H9 (cell line): ENCODE measurements around the gene CAVIN3. TPM values are rescaled to one million over a fixed set of nuclear protein-coding genes. Genes with fewer than 3 reads are reported as not detected.

Source experiments
- DNase-seq: peaks from one replicate; pipeline ENCODE4 v3.0.0-alpha.2; 2017
- H2AFZ ChIP-seq: one replicate; pipeline ENCODE4 v1.6.1; 2013; ENCODE audit warnings: mild to moderate bottlenecking, low read length, control low read depth, moderate library complexity
- H2AK5ac ChIP-seq: 2 replicates; pipeline ENCODE4 v1.6.1; 2013; ENCODE audit warnings: low read length, control low read depth, mixed read lengths; ENCODE audit not compliant: insufficient read length
- H2BK120ac ChIP-seq: one replicate; pipeline ENCODE4 v1.6.1; 2013; ENCODE audit warnings: low read depth, mild to moderate bottlenecking, low read length, control low read depth, inconsistent platforms; ENCODE audit not compliant: poor library complexity, severe bottlenecking
- H2BK12ac ChIP-seq: 2 replicates; pipeline ENCODE4 v1.6.1; 2013; ENCODE audit warnings: low read length, control low read depth, mixed read lengths, low read depth; ENCODE audit not compliant: insufficient read length
- H2BK15ac ChIP-seq: 2 replicates; pipeline ENCODE4 v1.6.1; 2013; ENCODE audit warnings: low read depth, low read length, control low read depth
- H2BK20ac ChIP-seq: one replicate; pipeline ENCODE4 v1.6.1; 2013; ENCODE audit warnings: low read depth, mild to moderate bottlenecking, low read length, control low read depth, inconsistent platforms; ENCODE audit not compliant: poor library complexity, severe bottlenecking
- H2BK5ac ChIP-seq: 2 replicates; pipeline ENCODE4 v1.6.1; 2013; ENCODE audit warnings: low read length, control low read depth, mixed read lengths; ENCODE audit not compliant: insufficient read length
- H3K14ac ChIP-seq: 2 replicates; pipeline ENCODE4 v1.6.1; 2013; ENCODE audit warnings: low read length, control low read depth; ENCODE audit not compliant: insufficient read depth
- H3K18ac ChIP-seq: 2 replicates; pipeline ENCODE4 v1.6.1; 2013; ENCODE audit warnings: low read depth, mild to moderate bottlenecking, mixed read lengths, low read length, control low read depth; ENCODE audit not compliant: insufficient read length
- H3K23ac ChIP-seq: 2 replicates; pipeline ENCODE4 v1.6.1; 2013; ENCODE audit warnings: low read length, control low read depth, mixed read lengths, low read depth; ENCODE audit not compliant: insufficient read length
- H3K23me2 ChIP-seq: 2 replicates; pipeline ENCODE4 v1.6.1; 2013; ENCODE audit warnings: low read depth, mild to moderate bottlenecking, mixed read lengths, low read length, control low read depth; ENCODE audit not compliant: insufficient read length, poor library complexity, severe bottlenecking
- H3K27ac ChIP-seq: 2 replicates; pipeline ENCODE4 v1.5.1; 2013; ENCODE audit warnings: low read length, control low read depth, mixed read lengths, low read depth; ENCODE audit not compliant: insufficient read length
- H3K27me3 ChIP-seq: 2 replicates; pipeline ENCODE4 v1.6.1; 2013; ENCODE audit warnings: low read length, control low read depth, inconsistent platforms; ENCODE audit not compliant: insufficient read depth
- H3K4ac ChIP-seq: 2 replicates; pipeline ENCODE4 v1.6.1; 2013; ENCODE audit warnings: low read depth, mild to moderate bottlenecking, control low read depth, inconsistent platforms, low read length, moderate library complexity
- H3K4me1 ChIP-seq: 2 replicates; pipeline ENCODE4 v1.6.1; 2013; ENCODE audit warnings: low read length, control low read depth, inconsistent platforms; ENCODE audit not compliant: insufficient read depth
- H3K4me2 ChIP-seq: 2 replicates; pipeline ENCODE4 v1.6.1; 2013; ENCODE audit warnings: low read length, control low read depth, mixed read lengths; ENCODE audit not compliant: insufficient read length, insufficient read depth
- H3K56ac ChIP-seq: 2 replicates; pipeline ENCODE4 v1.6.1; 2013; ENCODE audit warnings: low read depth, mild to moderate bottlenecking, mixed read lengths, low read length, control low read depth; ENCODE audit not compliant: insufficient read length
- H3K79me1 ChIP-seq: 2 replicates; pipeline ENCODE4 v1.6.1; 2013; ENCODE audit warnings: low read depth, mild to moderate bottlenecking, moderate library complexity, low read length, control low read depth, inconsistent platforms; ENCODE audit not compliant: insufficient read depth, poor library complexity, severe bottlenecking
- H3K79me2 ChIP-seq: 2 replicates; pipeline ENCODE4 v1.6.1; 2013; ENCODE audit warnings: low read length, control low read depth, inconsistent platforms; ENCODE audit not compliant: insufficient read depth
- H3K9ac ChIP-seq: 2 replicates; pipeline ENCODE4 v1.6.1; 2013; ENCODE audit warnings: low read length, control low read depth, mixed read lengths; ENCODE audit not compliant: insufficient read length; ENCODE audit errors: extremely low read depth
- H3K9me3 ChIP-seq: one replicate; pipeline ENCODE4 v1.6.1; 2013; ENCODE audit warnings: low read depth, low read length, inconsistent platforms; ENCODE audit not compliant: control insufficient read depth
- H3T11ph ChIP-seq: one replicate; pipeline ENCODE4 v1.6.1; 2013; ENCODE audit warnings: mild to moderate bottlenecking, low read length, control low read depth, inconsistent platforms
- H4K20me1 ChIP-seq: one replicate; pipeline ENCODE4 v1.6.1; 2013; ENCODE audit not compliant: control insufficient read depth, insufficient read length, insufficient read depth
- H4K5ac ChIP-seq: 2 replicates; pipeline ENCODE4 v1.6.1; 2013; ENCODE audit warnings: low read depth, mild to moderate bottlenecking, mixed read lengths, low read length, control low read depth; ENCODE audit not compliant: insufficient read length
- H4K8ac ChIP-seq: replicated peaks from 2 replicates; pipeline ENCODE4 v1.6.1; 2013; ENCODE audit warnings: low read length, control low read depth, mixed read lengths, low read depth; ENCODE audit not compliant: insufficient read length
- H4K91ac ChIP-seq: 2 replicates; pipeline ENCODE4 v1.6.1; 2013; ENCODE audit warnings: low read depth, mild to moderate bottlenecking, moderate library complexity, mixed read lengths, low read length, control low read depth; ENCODE audit not compliant: insufficient read length
- H3K27ac Mint-ChIP-seq, 3 experiments: 2 replicates in 2 of 3; 3 replicates in 1 of 3; pipeline ENCODE4 v1.8.0; 2020 to 2021; ENCODE audit warnings: mixed read lengths in 3 of 3, mild to moderate bottlenecking in 1 of 3, moderate library complexity in 1 of 3
- H3K27me3 Mint-ChIP-seq: 2 replicates; pipeline ENCODE4 v1.8.0; 2021; ENCODE audit warnings: low read depth, mild to moderate bottlenecking, moderate library complexity, mixed read lengths
- H3K36me3 Mint-ChIP-seq, 3 experiments: 2 replicates in 2 of 3; 3 replicates in 1 of 3; pipeline ENCODE4 v1.8.0; 2020 to 2021; ENCODE audit warnings: low read depth in 3 of 3, mixed read lengths in 3 of 3; ENCODE audit not compliant: insufficient read depth in 1 of 3
- H3K4me1 Mint-ChIP-seq, 2 experiments: 2 replicates each; pipeline ENCODE4 v1.8.0; 2020; ENCODE audit warnings: mixed read lengths in 2 of 2
- H3K4me3 Mint-ChIP-seq, 2 experiments: 2 replicates in 1 of 2; 3 replicates in 1 of 2; pipeline ENCODE4 v1.8.0; 2020 to 2021; ENCODE audit warnings: mild to moderate bottlenecking in 2 of 2, mixed read lengths in 2 of 2, moderate library complexity in 1 of 2
- H3K9me3 Mint-ChIP-seq, 2 experiments: 2 replicates in 1 of 2; 3 replicates in 1 of 2; pipeline ENCODE4 v1.8.0; 2020; ENCODE audit warnings: mild to moderate bottlenecking in 2 of 2, mixed read lengths in 2 of 2, moderate library complexity in 1 of 2
- CTCF ChIP-seq: fragments of 200-600 bp; sonication (generic); conservative IDR thresholded peaks from 3 replicates; pipeline ENCODE4 v1.8.0; 2021; ENCODE audit warnings: antibody characterized with exemption, mild to moderate bottlenecking
- WGBS: extraction: QIAGEN DNeasy Blood & Tissue Kit; methylation state at CpG from one replicate; pipeline ENCODE4 v1.1.7; 2013; ENCODE audit warnings: missing lambda C conversion rate, low lambda C conversion rate, mixed read lengths; ENCODE audit not compliant: insufficient read length; ENCODE audit errors: extremely low coverage; 5-methylcytosine and 5-hydroxymethylcytosine counted together
- total RNA-seq: library from RNA; stranded (reverse); gene quantifications from 2 replicates; pipeline ENCODE4 v1.2.1, GENCODE V29; 2021

The CAVIN3 gene
- total RNA-seq, 1 experiment from 2014 or later: 60.0 TPM

GRCh38 chr11:6362873-6363678 lies 42.8 kb upstream of the CAVIN3 start:
- TF ChIP-seq CTCF: peak; percentile 93
- Mint-ChIP-seq H3K36me3 (no peaks in the 10 kb centered on the region), H3K27me3 (no peaks in the 10 kb centered on the region; the same call in 1 of the 2 replicates), H3K4me3 (no peak overlapping the region), H3K4me1 (peaks cover 4 to 5% of the 10 kb centered on the region in 2 experiments), H3K27ac (no peak overlapping the region), H3K9me3 (no peaks in the 10 kb centered on the region)
- WGBS: no CpG with 5 or more reads among the region's 6 CpGs
- Histone ChIP-seq H3K18ac (no peak overlapping the region), H2BK20ac (no peak overlapping the region), H2BK5ac (no peak overlapping the region), H2BK120ac (no peak overlapping the region), H3K79me1 (no peaks in the 10 kb centered on the region), H2BK12ac (no peak overlapping the region), H2AFZ (no peak overlapping the region), H3K4ac (no peak overlapping the region), H3K23me2 (no peaks in the 10 kb centered on the region), H3K56ac (no peak overlapping the region), H3K27me3 (no peaks in the 10 kb centered on the region), H3K14ac (no peak overlapping the region), H3K9ac (no peak overlapping the region), H2AK5ac (no peak overlapping the region), H4K20me1 (no peaks in the 10 kb centered on the region), H4K5ac (no peak overlapping the region), H3T11ph (no peak overlapping the region), H3K27ac (no peak overlapping the region), H3K4me2 (no peak overlapping the region), H3K79me2 (no peaks in the 10 kb centered on the region), H4K91ac (no peak overlapping the region), H2BK15ac (no peak overlapping the region), H3K4me1 (no peaks in the 10 kb centered on the region), H4K8ac (no peak overlapping the region), H3K9me3 (no peaks in the 10 kb centered on the region), H3K23ac (no peak overlapping the region)
- DNase-seq: peak; percentile 92
